Measurements from ENCODE around the gene CPA5. TPM values are rescaled to one million over a fixed set of nuclear protein-coding genes. Genes with fewer than 3 reads are reported as not detected.

CPA5 gene
- total and polyA plus RNA-seq, 2 experiments from 2014 or later: 0.98 TPM; not detected in 1

- Histone ChIP-seq H3K9me3 (ENCODE audit: low read depth) (no peaks in the 10 kb centered on the region), H3K4me1 (ENCODE audit: low read depth) (peaks cover 3% of the 10 kb centered on the region), H3K4me3 (no peak overlapping the region), H3K36me3 (no peaks in the 10 kb centered on the region), H3K27ac (no peak overlapping the region), H3K27me3 (no peaks in the 10 kb centered on the region)
- DNase-seq (ENCODE audit: low read depth in 1 of 2, low spot score in 1 of 2): no peak
- TF ChIP-seq CTCF (IDR thresholded peaks at IDR 0.05; ENCODE audit: low read depth, low read length): no peak
These were observed 50.0 kb downstream of the CPA5 start for GRCh38 chr7:130394421-130395195.

- TF ChIP-seq CTCF (IDR thresholded peaks at IDR 0.05; ENCODE audit: low read depth, low read length): no peak
- no peaks in the 10 kb centered on the region for H3K9me3 ChIP-seq (ENCODE audit: low read depth)
- no peak for DNase-seq (ENCODE audit: low read depth in 1 of 2, low spot score in 1 of 2)
- H3K27ac ChIP-seq: no peak overlapping the region
- no peaks in the 10 kb centered on the region for H3K36me3 ChIP-seq
- H3K4me3 ChIP-seq: no peak overlapping the region
- H3K27me3 ChIP-seq: no peaks in the 10 kb centered on the region
- H3K4me1 ChIP-seq (ENCODE audit: low read depth): peaks cover 3% of the 10 kb centered on the region
These were observed 50.8 kb downstream of the CPA5 start for GRCh38 chr7:130395421-130395820.

- Histone ChIP-seq H3K36me3 (no peaks in the 10 kb centered on the region), H3K9me3 (ENCODE audit: low read depth) (no peaks in the 10 kb centered on the region), H3K27me3 (no peaks in the 10 kb centered on the region), H3K27ac (no peak overlapping the region), H3K4me1 (ENCODE audit: low read depth) (peaks cover 3% of the 10 kb centered on the region), H3K4me3 (no peak overlapping the region)
- TF ChIP-seq CTCF (IDR thresholded peaks at IDR 0.05; ENCODE audit: low read depth, low read length): no peak
- no peak for DNase-seq (ENCODE audit: low read depth in 1 of 2, low spot score in 1 of 2)
These were observed 51.5 kb downstream of the CPA5 start for GRCh38 chr7:130396109-130396508.

- DNase-seq (ENCODE audit: low read depth in 1 of 2, low spot score in 1 of 2): no peak
- H3K4me1 ChIP-seq (ENCODE audit: low read depth): peaks cover 3% of the 10 kb centered on the region
- H3K4me3 ChIP-seq: no peak overlapping the region
- TF ChIP-seq CTCF (IDR thresholded peaks at IDR 0.05; ENCODE audit: low read depth, low read length): no peak
- no peak overlapping the region for H3K27ac ChIP-seq
- H3K27me3 ChIP-seq: no peaks in the 10 kb centered on the region
- no peaks in the 10 kb centered on the region for H3K36me3 ChIP-seq
- H3K9me3 ChIP-seq (ENCODE audit: low read depth): no peaks in the 10 kb centered on the region
These were observed 52.6 kb downstream of the CPA5 start for GRCh38 chr7:130397051-130397757.

- H3K27ac ChIP-seq: no peak overlapping the region
- DNase-seq (ENCODE audit: low read depth in 1 of 2, low spot score in 1 of 2): no peak
- no peaks in the 10 kb centered on the region for H3K36me3 ChIP-seq
- no peak for TF ChIP-seq CTCF (IDR thresholded peaks at IDR 0.05; ENCODE audit: low read depth, low read length)
- no peaks in the 10 kb centered on the region for H3K9me3 ChIP-seq (ENCODE audit: low read depth)
- H3K27me3 ChIP-seq: no peaks in the 10 kb centered on the region
- no peaks in the 10 kb centered on the region for H3K4me1 ChIP-seq (ENCODE audit: low read depth)
- H3K4me3 ChIP-seq: no peak overlapping the region
These were observed 53.1 kb downstream of the CPA5 start for GRCh38 chr7:130397758-130398073.

Measured in cardiac muscle cell (in vitro differentiated cells and primary cell).